Activated CD8-positive, alpha-beta T cell treated with anti-CD3 and anti-CD28 coated beads for 36 hours (primary cell): ENCODE measurements around the gene P2RX2. TPM values are rescaled to one million over a fixed set of nuclear protein-coding genes. Genes with fewer than 3 reads are reported as not detected.
A peak's percentile ranks its signal among the peaks of the same experiment; 100 is the strongest.

Experiments used
- ATAC-seq: fragments of 200-7000 bp; cut with Tn5 transposase; one replicate; pipeline ENCODE4 v1.10.0; 2021; ENCODE audit warnings: mild to moderate bottlenecking, moderate library complexity
- CTCF ChIA-PET: fragments of 350-600 bp; sonication (Branson Sonifier 250); formaldehyde crosslinking; loops from one replicate; lab custom pipeline; 2021; ENCODE audit warnings: antibody characterized with exemption; lab: Charles Lee
- POLR2A ChIA-PET: fragments of 350-600 bp; sonication (Branson Sonifier 250); formaldehyde crosslinking; loops from one replicate; lab custom pipeline; 2021; ENCODE audit warnings: antibody characterized with exemption; lab: Charles Lee
- DNase-seq: peaks from one replicate; pipeline ENCODE4 v3.0.0-alpha.2; 2020
- H3K27ac Mint-ChIP-seq: one replicate; pipeline ENCODE4 v1.8.0; 2021; ENCODE audit warnings: mild to moderate bottlenecking, mixed read lengths
- H3K27me3 Mint-ChIP-seq: one replicate; pipeline ENCODE4 v1.8.0; 2021; ENCODE audit warnings: mixed read lengths
- H3K36me3 Mint-ChIP-seq: one replicate; pipeline ENCODE4 v1.8.0; 2021; ENCODE audit warnings: low read depth, mixed read lengths
- H3K4me1 Mint-ChIP-seq: one replicate; pipeline ENCODE4 v1.8.0; 2021; ENCODE audit warnings: low read depth, mixed read lengths
- H3K4me3 Mint-ChIP-seq: one replicate; pipeline ENCODE4 v1.8.0; 2021; ENCODE audit warnings: mild to moderate bottlenecking, moderate library complexity, mixed read lengths
- H3K9me3 Mint-ChIP-seq: one replicate; pipeline ENCODE4 v1.8.0; 2021; ENCODE audit warnings: mixed read lengths
- intact Hi-C: fragments of 100-400 bp; cut with micrococcal nuclease; formaldehyde crosslinking; loops from one replicate; pipeline ENCODE4 v1.10.0; 2022
- total RNA-seq, 2 experiments: library from RNA; stranded (reverse); gene quantifications; one replicate each; pipeline ENCODE4 v1.2.3, GENCODE V29; 2021
- TF ChIP-seq, protein P1 (sequence below): fragments of 200-600 bp; IDR thresholded peaks from one replicate; pipeline ENCODE4 v1.8.0; 2022; ENCODE audit warnings: antibody characterized with exemption, mild to moderate bottlenecking

The P2RX2 gene
- total RNA-seq, 2 experiments from 2014 or later: not detected

DNA sequence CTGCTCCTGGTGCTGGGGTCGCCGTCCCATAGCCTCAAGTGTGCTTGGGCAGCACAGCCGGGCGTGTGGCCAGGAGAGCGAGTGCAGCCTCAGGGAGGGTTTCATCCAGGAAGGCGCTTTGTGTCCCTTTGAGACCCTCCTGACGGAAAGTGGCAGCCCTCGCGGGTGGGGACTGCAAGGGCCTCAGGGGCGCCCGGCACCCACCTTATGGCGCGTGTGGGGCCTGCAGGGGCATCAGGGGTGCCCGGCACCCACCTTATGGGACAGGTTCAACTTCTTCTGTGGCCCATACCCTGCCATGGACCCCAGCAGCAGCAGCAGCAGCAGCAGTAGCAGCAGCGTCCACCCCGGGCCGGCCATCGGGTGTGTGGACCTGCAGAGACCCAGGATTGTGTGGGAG is 12.7 kb upstream of the P2RX2 start:
- CTCF ChIA-PET: no interaction called here
- no peak for ATAC-seq

GRCh38 chr12:132606466-132606865 is 12.1 kb upstream of the P2RX2 start:
- DNase-seq (no peak), ATAC-seq (no peak)
- Mint-ChIP-seq H3K27me3 (peaks cover 57% of the 10 kb centered on the region), H3K9me3 (peaks cover 5% of the 10 kb centered on the region), H3K4me3 (no peak overlapping the region), H3K27ac (no peak overlapping the region), H3K4me1 (peaks cover 8% of the 10 kb centered on the region), H3K36me3 (peaks cover 4% of the 10 kb centered on the region)
- CTCF ChIA-PET: no interaction called here
- intact Hi-C loops: no loop called here
- TF ChIP-seq, protein P1, sequence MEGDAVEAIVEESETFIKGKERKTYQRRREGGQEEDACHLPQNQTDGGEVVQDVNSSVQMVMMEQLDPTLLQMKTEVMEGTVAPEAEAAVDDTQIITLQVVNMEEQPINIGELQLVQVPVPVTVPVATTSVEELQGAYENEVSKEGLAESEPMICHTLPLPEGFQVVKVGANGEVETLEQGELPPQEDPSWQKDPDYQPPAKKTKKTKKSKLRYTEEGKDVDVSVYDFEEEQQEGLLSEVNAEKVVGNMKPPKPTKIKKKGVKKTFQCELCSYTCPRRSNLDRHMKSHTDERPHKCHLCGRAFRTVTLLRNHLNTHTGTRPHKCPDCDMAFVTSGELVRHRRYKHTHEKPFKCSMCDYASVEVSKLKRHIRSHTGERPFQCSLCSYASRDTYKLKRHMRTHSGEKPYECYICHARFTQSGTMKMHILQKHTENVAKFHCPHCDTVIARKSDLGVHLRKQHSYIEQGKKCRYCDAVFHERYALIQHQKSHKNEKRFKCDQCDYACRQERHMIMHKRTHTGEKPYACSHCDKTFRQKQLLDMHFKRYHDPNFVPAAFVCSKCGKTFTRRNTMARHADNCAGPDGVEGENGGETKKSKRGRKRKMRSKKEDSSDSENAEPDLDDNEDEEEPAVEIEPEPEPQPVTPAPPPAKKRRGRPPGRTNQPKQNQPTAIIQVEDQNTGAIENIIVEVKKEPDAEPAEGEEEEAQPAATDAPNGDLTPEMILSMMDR: no peak
- POLR2A ChIA-PET: no interaction called here

More for the DNA sequence above, 12.7 kb upstream of the P2RX2 start:
- POLR2A ChIA-PET: no interaction called here
- DNase-seq: no peak
- TF ChIP-seq, protein P1: no peak
- H3K36me3 Mint-ChIP-seq: no peaks in the 10 kb centered on the region
- H3K27me3 Mint-ChIP-seq: peaks cover 54% of the 10 kb centered on the region
- intact Hi-C loops: no loop called here
- no peak overlapping the region for H3K27ac Mint-ChIP-seq
- no peak overlapping the region for H3K4me3 Mint-ChIP-seq
- peaks cover 8% of the 10 kb centered on the region for H3K4me1 Mint-ChIP-seq
- H3K9me3 Mint-ChIP-seq: peaks cover 2% of the 10 kb centered on the region

DNA sequence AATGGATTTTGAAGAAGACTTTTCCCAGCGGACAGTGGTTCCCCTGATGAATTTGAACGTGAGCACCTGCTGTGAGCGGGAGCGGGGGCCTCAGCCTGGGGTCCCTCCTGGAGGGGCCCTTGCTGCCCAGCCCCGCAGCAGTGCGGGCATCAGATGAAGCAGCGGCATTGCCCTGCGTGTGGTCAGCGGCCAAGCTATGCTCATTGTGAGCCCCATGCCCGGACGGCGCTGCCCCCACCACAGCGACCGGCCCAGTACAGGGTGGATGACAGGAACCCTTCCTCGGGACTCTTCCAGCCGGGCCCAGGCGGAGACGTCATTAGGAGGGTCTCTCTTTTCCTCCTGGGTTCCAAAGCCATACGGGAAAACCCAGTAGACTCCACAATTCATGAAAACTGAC is 11.6 kb upstream of the P2RX2 start:
- ATAC-seq (no peak), DNase-seq (no peak)
- no peak overlapping the region for H3K4me3 Mint-ChIP-seq
- H3K36me3 Mint-ChIP-seq: peaks cover 4% of the 10 kb centered on the region
- H3K27me3 Mint-ChIP-seq: peaks cover 55% of the 10 kb centered on the region
- ChIA-PET CTCF (no interaction called here), POLR2A (no interaction called here)
- TF ChIP-seq, protein P1: no peak
- intact Hi-C loops: no loop called here
- H3K4me1 Mint-ChIP-seq: peaks cover 8% of the 10 kb centered on the region
- peaks cover 10% of the 10 kb centered on the region for H3K9me3 Mint-ChIP-seq
- H3K27ac Mint-ChIP-seq: no peak overlapping the region

DNA sequence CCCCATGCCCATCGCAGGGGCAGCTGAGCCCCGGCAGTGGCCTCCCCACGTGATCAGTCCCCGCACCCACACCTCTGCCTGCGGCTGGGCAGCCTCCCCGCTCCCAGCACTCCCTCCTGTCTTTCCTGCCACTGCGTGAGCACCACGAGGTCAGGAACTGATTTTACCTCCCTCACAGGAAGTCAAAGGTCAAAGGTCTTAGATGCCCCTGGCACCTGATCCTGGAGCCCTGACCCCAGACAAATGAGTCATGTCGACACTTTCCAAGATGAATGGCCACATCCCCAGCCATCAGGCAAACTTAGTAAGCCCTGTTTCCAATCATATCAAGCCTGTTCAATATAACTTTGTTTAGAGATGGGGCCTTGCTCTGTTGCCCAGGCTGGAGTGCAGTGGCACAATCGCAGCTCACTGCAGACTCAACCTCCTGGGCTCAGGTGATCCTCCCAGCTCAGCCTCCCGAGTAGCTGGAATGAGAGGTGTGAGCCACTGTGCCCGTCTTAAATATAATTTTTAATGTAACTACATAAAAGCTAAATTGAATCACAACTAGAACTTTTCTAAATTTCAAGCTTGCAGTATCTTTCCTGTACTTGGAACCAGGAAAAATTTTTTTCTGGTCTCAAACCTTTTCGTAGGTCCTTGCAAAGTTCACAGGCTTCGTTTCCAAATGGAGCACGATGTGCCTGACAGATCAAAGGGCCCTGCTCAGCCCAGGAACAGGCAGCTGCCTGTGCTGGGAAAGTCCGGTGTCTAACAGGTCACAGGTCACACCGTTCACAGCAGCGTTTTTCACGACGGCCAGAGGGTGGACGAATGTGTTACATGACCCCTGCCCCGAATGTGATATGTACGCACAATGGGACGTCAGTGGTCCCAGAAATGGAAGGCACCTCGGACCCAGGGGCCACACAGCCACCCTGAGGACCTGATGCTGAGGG is 10.1 kb upstream of the P2RX2 start:
- ATAC-seq: peak; percentile 69
- TF ChIP-seq, protein P1: no peak
- Mint-ChIP-seq H3K36me3 (peaks cover 4% of the 10 kb centered on the region), H3K4me1 (peaks cover 8% of the 10 kb centered on the region), H3K27ac (no peak overlapping the region), H3K9me3 (peaks cover 11% of the 10 kb centered on the region), H3K4me3 (no peak overlapping the region), H3K27me3 (peaks cover 49% of the 10 kb centered on the region)
- CTCF ChIA-PET: interaction anchor here (0.6 to 1.9 kb wide), 4 partner anchors 54 to 1024 kb away, joined by 3 to 8 read pairs (median 4); no protein-coding TSS in a partner anchor
- POLR2A ChIA-PET: interaction anchor here (1.2 kb wide), 1 partner anchor 14 kb away, joined by 3 read pairs; no protein-coding TSS in a partner anchor
- intact Hi-C loops: no loop called here
- DNase-seq: peak; percentile 34
